Neural cell (in vitro differentiated cells): ENCODE results near the gene CCNY. TPM values are rescaled to one million over a fixed set of nuclear protein-coding genes. Genes with fewer than 3 reads are reported as not detected.

Experiments
- H2AFZ ChIP-seq: fragments of 200-600, 300-800 bp; sonication (generic), shearing (Covaris generic); 2 replicates; pipeline ENCODE4 v1.6.0; 2014; ENCODE audit warnings: low read depth, mild to moderate bottlenecking, antibody characterized with exemption, low read length, moderate library complexity
- H3F3A ChIP-seq: fragments of 200-600 bp; shearing (Covaris generic); 2 replicates; pipeline ENCODE4 v1.6.1; 2016; ENCODE audit warnings: mild to moderate bottlenecking, moderate library complexity, mixed read lengths, antibody characterized with exemption, low read length; ENCODE audit not compliant: insufficient read depth, poor library complexity, severe bottlenecking
- H3K27ac ChIP-seq: fragments of 200-600, 300-800 bp; sonication (generic), shearing (Covaris generic); 2 replicates; pipeline ENCODE4 v1.5.1; 2014; ENCODE audit warnings: mild to moderate bottlenecking, low read length, moderate library complexity
- H3K27me3 ChIP-seq: fragments of 300-800, 200-600 bp; sonication (generic), shearing (Covaris generic); 2 replicates; pipeline ENCODE4 v1.6.0; 2014; ENCODE audit warnings: mild to moderate bottlenecking, low read depth, low read length, moderate library complexity; ENCODE audit not compliant: insufficient read depth
- H3K36me3 ChIP-seq: fragments of 300-800, 200-600 bp; sonication (generic), shearing (Covaris generic); 2 replicates; pipeline ENCODE4 v1.5.1; 2014; ENCODE audit warnings: mild to moderate bottlenecking, antibody characterized with exemption, low read length, moderate library complexity; ENCODE audit not compliant: insufficient read depth
- H3K4me2 ChIP-seq: fragments of 300-800, 200-600 bp; sonication (generic), shearing (Covaris generic); 2 replicates; pipeline ENCODE4 v1.6.0; 2014; ENCODE audit warnings: mild to moderate bottlenecking, low read length
- H3K4me3 ChIP-seq: fragments of 300-800, 200-600 bp; sonication (generic), shearing (Covaris generic); 2 replicates; pipeline ENCODE4 v1.5.1; 2014; ENCODE audit warnings: mild to moderate bottlenecking, low read length, moderate library complexity
- H3K79me2 ChIP-seq: fragments of 200-600 bp; shearing (Covaris generic); replicated peaks from 2 replicates; pipeline ENCODE4 v1.6.0; 2014; ENCODE audit warnings: mild to moderate bottlenecking, low read length, moderate library complexity; ENCODE audit not compliant: insufficient read depth
- H3K9ac ChIP-seq: fragments of 300-800, 200-600 bp; sonication (generic), shearing (Covaris generic); 2 replicates; pipeline ENCODE4 v1.6.1; 2016; ENCODE audit warnings: mild to moderate bottlenecking, low read length, mixed read lengths
- H3K9me2 ChIP-seq: fragments of 200-600 bp; shearing (Covaris generic); 2 replicates; pipeline ENCODE4 v1.6.1; 2016; ENCODE audit warnings: mild to moderate bottlenecking, low read length, mixed read lengths; ENCODE audit not compliant: insufficient read depth
- H3K9me3 ChIP-seq: fragments of 200-600, 300-800 bp; sonication (generic), shearing (Covaris generic); 2 replicates; pipeline ENCODE4 v1.6.1; 2016; ENCODE audit warnings: mild to moderate bottlenecking, mixed run types, low read length, moderate library complexity, mixed read lengths
- H4K20me1 ChIP-seq: fragments of 200-600 bp; shearing (Covaris generic); 2 replicates; pipeline ENCODE4 v1.6.1; 2016; ENCODE audit warnings: mild to moderate bottlenecking, mixed run types; ENCODE audit not compliant: insufficient read depth
- EP300 ChIP-seq: fragments of 450-650 bp; conservative IDR thresholded peaks from 2 replicates; pipeline ENCODE4 v1.6.1; 2014; ENCODE audit warnings: antibody characterized with exemption, mild to moderate bottlenecking, moderate library complexity; ENCODE audit not compliant: poor library complexity, severe bottlenecking
- EZH2 ChIP-seq: fragments of 200-600, 300-800 bp; shearing (Covaris generic), sonication (generic); IDR thresholded peaks from 2 replicates; pipeline ENCODE4 v1.6.1; 2014; ENCODE audit warnings: antibody characterized with exemption, low read length, borderline replicate concordance, mild to moderate bottlenecking; ENCODE audit not compliant: insufficient read depth, poor library complexity, severe bottlenecking
- MXI1 ChIP-seq: fragments of 450-650 bp; conservative IDR thresholded peaks from 2 replicates; pipeline ENCODE4 v1.6.1; 2014; ENCODE audit warnings: antibody characterized with exemption, mild to moderate bottlenecking; ENCODE audit not compliant: poor library complexity, severe bottlenecking
- POLR2AphosphoS5 ChIP-seq: IDR thresholded peaks from 2 replicates; pipeline ENCODE4 v1.6.1; 2012
- RAD21 ChIP-seq: fragments of 450-650 bp; conservative IDR thresholded peaks from 2 replicates; pipeline ENCODE4 v1.6.1; 2014; ENCODE audit warnings: antibody characterized with exemption, mild to moderate bottlenecking, moderate library complexity
- SMC3 ChIP-seq: fragments of 450-650 bp; conservative IDR thresholded peaks from 2 replicates; pipeline ENCODE4 v1.6.1; 2014; ENCODE audit warnings: antibody characterized with exemption, mild to moderate bottlenecking, moderate library complexity; ENCODE audit not compliant: poor library complexity
- TAF1 ChIP-seq: IDR thresholded peaks from 2 replicates; pipeline ENCODE4 v1.6.1; 2012; ENCODE audit warnings: low read depth
- polyA plus RNA-seq: library from polyadenylated mRNA; depleted of rRNA; stranded (reverse); fragments of >200 nt; gene quantifications from 2 replicates; pipeline ENCODE4 v1.2.3, GENCODE V29; 2014
- TF ChIP-seq, protein P1 (sequence below): IDR thresholded peaks from 2 replicates; pipeline ENCODE4 v1.6.1; 2012; ENCODE audit warnings: borderline replicate concordance
- TF ChIP-seq, protein P2 (sequence below): fragments of 450-650 bp; IDR thresholded peaks from 2 replicates; pipeline ENCODE4 v1.5.1; 2014; ENCODE audit warnings: antibody characterized with exemption, mild to moderate bottlenecking, moderate library complexity; ENCODE audit not compliant: poor library complexity, severe bottlenecking

CCNY gene
- polyA plus RNA-seq, 1 donor from 2014 or later, result 36.4 TPM

DNA sequence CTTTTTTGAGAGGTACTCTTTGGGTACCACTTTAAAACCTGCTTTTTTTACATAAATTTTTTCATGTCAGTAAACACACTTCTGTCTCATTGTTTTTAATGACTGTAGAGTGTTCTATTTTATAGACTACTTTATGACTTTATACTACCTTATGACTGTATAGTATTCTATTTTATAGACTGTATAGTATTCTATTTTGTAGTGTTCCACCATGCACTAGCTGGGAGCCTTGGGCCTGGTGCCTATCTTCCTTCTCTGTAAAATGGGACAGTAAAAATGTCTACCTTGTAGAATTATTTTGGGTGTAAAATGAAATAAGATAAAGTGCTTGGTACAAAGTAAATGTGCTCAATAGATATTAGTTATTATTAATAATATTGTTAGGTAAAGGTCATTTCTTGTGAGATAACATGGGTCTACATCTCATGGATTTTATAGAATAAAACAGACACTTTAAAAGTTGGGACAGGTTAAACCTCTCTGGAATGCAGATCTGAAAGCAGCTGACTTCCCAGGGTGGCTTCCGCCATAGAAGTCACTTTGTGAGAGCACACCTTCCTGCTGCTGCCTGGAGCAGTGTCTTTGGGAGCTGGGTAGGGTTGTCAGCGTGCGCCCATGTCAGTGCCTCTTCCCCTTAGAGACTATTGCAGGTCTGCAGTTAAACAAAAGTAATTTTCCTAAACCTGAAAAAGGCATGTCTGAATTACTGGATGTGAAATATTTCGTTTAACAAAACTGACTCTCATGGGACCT, 31.0 kb downstream of the CCNY start:
- H2AFZ ChIP-seq, result no peak overlapping the region
- H3K4me3 ChIP-seq, result no peak overlapping the region
- H3K36me3 ChIP-seq, result no peaks in the 10 kb centered on the region
- H3K9me3 ChIP-seq, result no peaks in the 10 kb centered on the region
- H3K4me2 ChIP-seq, result no peak overlapping the region
- H3F3A ChIP-seq, result no peaks in the 10 kb centered on the region
- H4K20me1 ChIP-seq, result no peaks in the 10 kb centered on the region
- H3K79me2 ChIP-seq, result peaks cover 48% of the 10 kb centered on the region
- no peak overlapping the region for H3K9ac ChIP-seq
- no peak for TF ChIP-seq EP300
- no peak for TF ChIP-seq EZH2
- TF ChIP-seq, protein P1, sequence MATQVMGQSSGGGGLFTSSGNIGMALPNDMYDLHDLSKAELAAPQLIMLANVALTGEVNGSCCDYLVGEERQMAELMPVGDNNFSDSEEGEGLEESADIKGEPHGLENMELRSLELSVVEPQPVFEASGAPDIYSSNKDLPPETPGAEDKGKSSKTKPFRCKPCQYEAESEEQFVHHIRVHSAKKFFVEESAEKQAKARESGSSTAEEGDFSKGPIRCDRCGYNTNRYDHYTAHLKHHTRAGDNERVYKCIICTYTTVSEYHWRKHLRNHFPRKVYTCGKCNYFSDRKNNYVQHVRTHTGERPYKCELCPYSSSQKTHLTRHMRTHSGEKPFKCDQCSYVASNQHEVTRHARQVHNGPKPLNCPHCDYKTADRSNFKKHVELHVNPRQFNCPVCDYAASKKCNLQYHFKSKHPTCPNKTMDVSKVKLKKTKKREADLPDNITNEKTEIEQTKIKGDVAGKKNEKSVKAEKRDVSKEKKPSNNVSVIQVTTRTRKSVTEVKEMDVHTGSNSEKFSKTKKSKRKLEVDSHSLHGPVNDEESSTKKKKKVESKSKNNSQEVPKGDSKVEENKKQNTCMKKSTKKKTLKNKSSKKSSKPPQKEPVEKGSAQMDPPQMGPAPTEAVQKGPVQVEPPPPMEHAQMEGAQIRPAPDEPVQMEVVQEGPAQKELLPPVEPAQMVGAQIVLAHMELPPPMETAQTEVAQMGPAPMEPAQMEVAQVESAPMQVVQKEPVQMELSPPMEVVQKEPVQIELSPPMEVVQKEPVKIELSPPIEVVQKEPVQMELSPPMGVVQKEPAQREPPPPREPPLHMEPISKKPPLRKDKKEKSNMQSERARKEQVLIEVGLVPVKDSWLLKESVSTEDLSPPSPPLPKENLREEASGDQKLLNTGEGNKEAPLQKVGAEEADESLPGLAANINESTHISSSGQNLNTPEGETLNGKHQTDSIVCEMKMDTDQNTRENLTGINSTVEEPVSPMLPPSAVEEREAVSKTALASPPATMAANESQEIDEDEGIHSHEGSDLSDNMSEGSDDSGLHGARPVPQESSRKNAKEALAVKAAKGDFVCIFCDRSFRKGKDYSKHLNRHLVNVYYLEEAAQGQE, result no peak
- no peak for TF ChIP-seq RAD21
- TF ChIP-seq POLR2AphosphoS5, result no peak
- TF ChIP-seq, protein P2, sequence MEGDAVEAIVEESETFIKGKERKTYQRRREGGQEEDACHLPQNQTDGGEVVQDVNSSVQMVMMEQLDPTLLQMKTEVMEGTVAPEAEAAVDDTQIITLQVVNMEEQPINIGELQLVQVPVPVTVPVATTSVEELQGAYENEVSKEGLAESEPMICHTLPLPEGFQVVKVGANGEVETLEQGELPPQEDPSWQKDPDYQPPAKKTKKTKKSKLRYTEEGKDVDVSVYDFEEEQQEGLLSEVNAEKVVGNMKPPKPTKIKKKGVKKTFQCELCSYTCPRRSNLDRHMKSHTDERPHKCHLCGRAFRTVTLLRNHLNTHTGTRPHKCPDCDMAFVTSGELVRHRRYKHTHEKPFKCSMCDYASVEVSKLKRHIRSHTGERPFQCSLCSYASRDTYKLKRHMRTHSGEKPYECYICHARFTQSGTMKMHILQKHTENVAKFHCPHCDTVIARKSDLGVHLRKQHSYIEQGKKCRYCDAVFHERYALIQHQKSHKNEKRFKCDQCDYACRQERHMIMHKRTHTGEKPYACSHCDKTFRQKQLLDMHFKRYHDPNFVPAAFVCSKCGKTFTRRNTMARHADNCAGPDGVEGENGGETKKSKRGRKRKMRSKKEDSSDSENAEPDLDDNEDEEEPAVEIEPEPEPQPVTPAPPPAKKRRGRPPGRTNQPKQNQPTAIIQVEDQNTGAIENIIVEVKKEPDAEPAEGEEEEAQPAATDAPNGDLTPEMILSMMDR, result no peak
- no peak for TF ChIP-seq MXI1
- no peak for TF ChIP-seq SMC3
- no peak for TF ChIP-seq TAF1
- no peaks in the 10 kb centered on the region for H3K27me3 ChIP-seq
- H3K27ac ChIP-seq, result no peak overlapping the region
- no peaks in the 10 kb centered on the region for H3K9me2 ChIP-seq

DNA sequence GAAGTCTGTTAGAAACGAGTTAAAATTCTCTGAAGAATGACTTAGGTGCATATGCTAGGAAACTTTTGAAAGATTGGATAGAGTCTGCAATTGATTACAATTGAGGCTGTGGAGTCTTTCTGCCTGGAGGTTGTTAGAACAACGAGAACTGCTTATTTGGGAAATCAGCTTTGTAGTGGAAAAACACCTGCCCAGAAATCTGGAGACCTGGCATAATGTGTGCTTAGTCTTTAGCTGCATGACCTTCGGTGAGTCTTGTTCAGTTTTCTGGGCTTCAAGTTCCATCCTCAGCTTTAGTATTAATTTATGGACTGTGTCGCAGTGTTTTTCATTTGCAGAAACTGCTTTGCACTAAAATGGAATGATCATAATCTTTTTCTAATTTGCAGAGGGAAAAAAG, 31.7 kb downstream of the CCNY start:
- H3F3A ChIP-seq, result no peaks in the 10 kb centered on the region
- H3K4me2 ChIP-seq, result no peak overlapping the region
- H3K27ac ChIP-seq, result no peak overlapping the region
- TF ChIP-seq POLR2AphosphoS5 (no peak), RAD21 (no peak), EZH2 (no peak), SMC3 (no peak), EP300 (no peak), TAF1 (no peak), MXI1 (no peak)
- TF ChIP-seq, protein P2, result no peak
- TF ChIP-seq, protein P1, result no peak
- H4K20me1 ChIP-seq, result no peaks in the 10 kb centered on the region
- H3K36me3 ChIP-seq, result no peaks in the 10 kb centered on the region
- no peaks in the 10 kb centered on the region for H3K9me3 ChIP-seq
- no peak overlapping the region for H3K9ac ChIP-seq
- H2AFZ ChIP-seq, result no peak overlapping the region
- H3K9me2 ChIP-seq, result no peaks in the 10 kb centered on the region
- peaks cover 50% of the 10 kb centered on the region for H3K79me2 ChIP-seq
- H3K4me3 ChIP-seq, result no peak overlapping the region
- no peaks in the 10 kb centered on the region for H3K27me3 ChIP-seq
